Measurements from ENCODE around the gene UBR4. TPM values are rescaled to one million over a fixed set of nuclear protein-coding genes. Genes with fewer than 3 reads are reported as not detected.

Gene UBR4
- total and polyA plus RNA-seq, 2 of the 8 experiments (the other 6 are each of a cell fraction or from before 2014, with no cell fraction given): 139 to 152 TPM

DNA sequence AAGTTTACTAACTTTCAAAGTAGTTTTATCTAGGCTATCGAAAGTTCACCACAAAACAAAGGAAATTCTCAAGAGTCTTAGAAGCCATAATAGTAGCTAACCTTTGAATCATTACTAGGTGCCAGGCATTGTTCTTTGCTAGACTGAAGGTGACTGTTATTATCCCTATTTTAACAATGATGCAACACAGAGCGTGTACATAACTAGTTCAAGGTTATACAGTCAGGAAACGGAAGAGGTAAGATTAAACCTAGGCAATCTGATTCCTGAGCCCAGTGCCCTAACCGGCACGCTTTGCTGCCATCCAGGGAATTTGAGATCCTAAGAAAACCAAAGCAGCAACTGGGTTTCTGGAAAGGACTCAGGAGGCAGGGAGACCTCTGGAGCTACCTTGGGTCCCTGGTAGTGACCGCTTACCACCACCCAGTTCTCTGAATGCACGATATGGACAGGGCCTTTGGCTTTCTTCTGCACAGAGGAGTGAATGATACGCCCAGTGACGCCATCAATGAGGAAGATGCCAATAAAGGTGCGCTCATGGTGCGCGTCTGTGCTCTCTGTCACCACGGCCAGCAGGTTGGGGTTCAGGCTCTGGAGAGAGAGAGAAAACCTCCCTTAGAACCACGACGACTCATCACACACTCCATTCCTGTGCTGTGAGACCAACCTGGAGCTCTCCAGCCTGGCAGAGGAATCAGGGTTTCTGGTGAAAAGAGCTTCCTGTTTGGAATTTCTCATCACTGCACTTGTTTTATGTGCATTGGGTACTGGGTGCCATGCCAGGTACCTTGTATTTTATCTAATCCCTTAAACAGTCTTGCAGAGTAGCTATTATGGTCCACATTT, 13.1 kb upstream of the UBR4 start:
- Histone ChIP-seq H3K4me1 (replicated peaks in 1 of 4; ENCODE audit: control insufficient read depth in 3 of 4, insufficient read depth in 4 of 4, low read length in 3 of 4) (no peaks in the 10 kb centered on the region), H3K56ac (replicated peaks; ENCODE audit: insufficient read length, low read depth, low read length) (no peak overlapping the region), H3K9ac (replicated peaks in 1 of 4; ENCODE audit: extremely low read depth in 1 of 4, low read depth in 3 of 4, low read length in 3 of 4) (no peak overlapping the region), H2BK12ac (ENCODE audit: low read depth, low read length) (no peak overlapping the region), H3K4me3 (ENCODE audit: extremely low read depth in 1 of 4, insufficient read depth in 2 of 4, low read depth in 3 of 4, low read length in 4 of 4) (no peak overlapping the region), H4K5ac (ENCODE audit: insufficient read length, low read depth, low read length) (no peak overlapping the region), H2BK15ac (ENCODE audit: low read length) (no peak overlapping the region), H3K4ac (replicated peaks; ENCODE audit: insufficient read length, low read depth, low read length) (no peak overlapping the region), H3K79me2 (ENCODE audit: control insufficient read depth in 1 of 2, insufficient read depth in 2 of 2, low read length in 2 of 2) (no peaks in the 10 kb centered on the region), H3K14ac (ENCODE audit: insufficient read length) (no peak overlapping the region), H2BK120ac (replicated peaks; ENCODE audit: low read depth, low read length) (no peak overlapping the region), H3K4me2 (ENCODE audit: insufficient read depth in 1 of 2, low read depth in 2 of 2, low read length in 2 of 2) (no peak overlapping the region), H4K91ac (replicated peaks; ENCODE audit: insufficient read length, low read length) (no peak overlapping the region), H3K23me2 (ENCODE audit: low read depth, low read length) (no peaks in the 10 kb centered on the region), H2BK20ac (ENCODE audit: low read length) (no peak overlapping the region), H3K9me3 (ENCODE audit: insufficient read depth in 2 of 2, low read depth in 1 of 2, low read length in 1 of 2) (no peaks in the 10 kb centered on the region), H3K27me3 (replicated peaks in 1 of 4; ENCODE audit: control insufficient read depth in 3 of 4, extremely low read depth in 1 of 4, insufficient read depth in 3 of 4, low read length in 3 of 4) (no peaks in the 10 kb centered on the region), H2BK5ac (ENCODE audit: low read depth, low read length) (no peak overlapping the region), H3K18ac (ENCODE audit: extremely low read depth, low read length) (no peak overlapping the region), H2AFZ (ENCODE audit: low read length) (no peak overlapping the region), H3K36me3 (ENCODE audit: control insufficient read depth in 2 of 4, insufficient read depth in 4 of 4, low read length in 3 of 4) (peaks cover 43 to 77% (median 72%) of the 10 kb centered on the region in 4 experiments), H4K20me1 (replicated peaks in 1 of 2; ENCODE audit: control insufficient read depth in 1 of 2, insufficient read depth in 2 of 2, low read length in 2 of 2) (peaks cover 0 to 8% of the 10 kb centered on the region in 2 experiments), H3K27ac (ENCODE audit: low read depth, low read length) (no peak overlapping the region), H2AK5ac (ENCODE audit: low read depth, low read length) (no peak overlapping the region), H4K8ac (ENCODE audit: extremely low read depth, insufficient read depth, low read length) (no peak overlapping the region), H3K79me1 (ENCODE audit: low read depth, low read length) (no peaks in the 10 kb centered on the region; the same call in 1 of the 2 replicates), H3K23ac (ENCODE audit: insufficient read length) (no peak overlapping the region)
- FAIRE-seq: no peak
- POLR2A ChIA-PET (ENCODE audit: partially characterized antibody): interaction anchor here (0.6 to 6.2 kb wide), 6 partner anchors 8 to 28 kb away, joined by 3 to 42 read pairs (median 4); partner anchors contain the start of gene UBR4
- no peak for TF ChIP-seq SIX5 (IDR thresholded peaks at IDR 0.05; ENCODE audit: low read depth, low read length)
- 79% methylated on average over 15 of the region's 15 CpGs; no CpG with 5 or more reads in 1 of the 2 experiments for WGBS, 2 experiments (ENCODE audit: extremely low coverage in 1 of 2, insufficient coverage in 1 of 2, insufficient read length in 1 of 2, insufficient replicate concordance in 2 of 2, low coverage in 1 of 2, low lambda C conversion rate in 2 of 2, missing lambda C conversion rate in 1 of 2)
- DNase-seq (ENCODE audit: low read depth in 1 of 2, low spot score in 2 of 2): no peak
- CTCF ChIA-PET (ENCODE audit: partially characterized antibody): interaction anchor here (1.3 to 7.1 kb wide), 3 partner anchors 11 to 18 kb away, joined by 3 to 40 read pairs (median 3); no protein-coding TSS in a partner anchor
